K562 (cell line): Measurements from ENCODE around the gene RAB4B. TPM values are rescaled to one million over a fixed set of nuclear protein-coding genes. Genes with fewer than 3 reads are reported as not detected.

Experiments
- ADNP ChIP-seq: fragments of 200-800 bp; sonication (Bioruptor generic); IDR thresholded peaks from 2 replicates; pipeline ENCODE4 v1.6.1; 2016; ENCODE audit warnings: missing genetic modification characterization, missing compliant biosample characterization
- BRD9 ChIP-seq: fragments of 450-650 bp; IDR thresholded peaks from 2 replicates; pipeline ENCODE4 v1.6.1; 2018; ENCODE audit warnings: low read depth; ENCODE audit not compliant: partially characterized antibody
- EP400 ChIP-seq: fragments of 450-650 bp; IDR thresholded peaks from 2 replicates; pipeline ENCODE4 v1.6.1; 2017; ENCODE audit warnings: antibody characterized with exemption, mild to moderate bottlenecking, moderate library complexity
- KLF10 ChIP-seq: fragments of 250-450 bp; sonication (Bioruptor Pico); IDR thresholded peaks from 2 replicates; pipeline ENCODE4 v1.6.1; 2021; ENCODE audit warnings: matching md5 sums
- MNT ChIP-seq, 2 experiments: fragments of 450-650 bp; conservative IDR thresholded peaks; 2 replicates each; pipeline ENCODE4 v1.6.1; 2017; ENCODE audit warnings: mild to moderate bottlenecking in 2 of 2, moderate library complexity in 2 of 2
- NR3C1 ChIP-seq: sonication (generic); formaldehyde crosslinking; IDR thresholded peaks from 2 replicates; pipeline ENCODE4 v1.8.1; 2022; ENCODE audit warnings: missing genetic modification reagents
- PHF8 ChIP-seq: fragments of 200-600 bp; sonication (generic); IDR thresholded peaks from 2 replicates; pipeline ENCODE4 v1.6.1; 2012; ENCODE audit warnings: mixed run types, mild to moderate bottlenecking, inconsistent platforms, low read length, moderate library complexity, borderline replicate concordance
- PREB ChIP-seq: sonication (generic); formaldehyde crosslinking; IDR thresholded peaks from 2 replicates; pipeline ENCODE4 v1.8.1; 2023; ENCODE audit warnings: mild to moderate bottlenecking, missing genetic modification reagents
- PTBP1 ChIP-seq: fragments of 200-400 bp; formaldehyde crosslinking; IDR thresholded peaks from 2 replicates; pipeline ENCODE4 v1.6.1; 2017; ENCODE audit warnings: low read depth, low read length
- RNF2 ChIP-seq: sonication (generic); IDR thresholded peaks from 2 replicates; pipeline ENCODE4 v1.6.1; 2016
- SMARCA5 ChIP-seq: fragments of 450-650 bp; IDR thresholded peaks from 2 replicates; pipeline ENCODE4 v1.6.1; 2016
- TFAP4 ChIP-seq: sonication (generic); formaldehyde crosslinking; IDR thresholded peaks from 2 replicates; pipeline ENCODE4 v1.8.0; 2022; ENCODE audit warnings: missing genetic modification reagents, mild to moderate bottlenecking, moderate library complexity, borderline replicate concordance
- VEZF1 ChIP-seq: fragments of 200-800 bp; sonication (Bioruptor generic); IDR thresholded peaks from 2 replicates; pipeline ENCODE4 v1.6.1; 2017; ENCODE audit warnings: missing genetic modification characterization, missing compliant biosample characterization
- ZNF224 ChIP-seq: sonication (generic); formaldehyde crosslinking; IDR thresholded peaks from 2 replicates; pipeline ENCODE4 v1.8.0; 2022; ENCODE audit warnings: mild to moderate bottlenecking, missing genetic modification reagents
- ZNF395 ChIP-seq: fragments of 200-800 bp; sonication (Bioruptor generic); IDR thresholded peaks from 2 replicates; pipeline ENCODE4 v1.6.1; 2017; ENCODE audit warnings: missing genetic modification characterization, missing compliant biosample characterization
- polyA plus RNA-seq, 8 experiments: library from polyadenylated mRNA; depleted of rRNA in 4 of 8; stranded (reverse) in 5 of 8; unstranded in 3 of 8; fragments of >200 nt; fragmentation: Nextera tagmentation in 2 of 8; fragmentation: Illumina TruSeq in 1 of 8; extraction: Ambion mirVana in 2 of 8; extraction: Trizol in 1 of 8; gene quantifications; 2 replicates each; pipeline versions ENCODE4 v1.2.1 to v1.2.3, GENCODE V29; 2011 to 2014; ENCODE audit warnings: inconsistent platforms in 1 of 8, missing spikeins in 1 of 8
- total RNA-seq, 7 experiments: library from RNA; depleted of rRNA in 6 of 7; stranded (reverse); fragments of >200 nt in 6 of 7; fragmentation: Illumina TruSeq in 2 of 7; extraction: Trizol in 2 of 7; gene quantifications; 2 replicates each; pipeline versions ENCODE4 v1.2.1 to v1.2.3, GENCODE V29; 2011 to 2021; ENCODE audit warnings: low replicate concordance in 1 of 7

The RAB4B gene
- total and polyA plus RNA-seq, 9 of the 15 experiments (the other 6 are each of a cell fraction or from before 2014, with no cell fraction given), result 0.28 to 20.4 (median 9.0) TPM

GRCh38 chr19:40831502-40832430 is 53.7 kb downstream of the RAB4B start (continued):
- TF ChIP-seq MNT (conservative IDR thresholded peaks at IDR 0.05) (0 out of 4 replicates have a peak, but pooled peaks of 1 of the 2 experiments have one; percentile 13), PTBP1 (no peak), NR3C1 (no peak), SMARCA5 (peak; percentile 45; the same call in 1 of the 2 replicates), KLF10 (CRISPR knock-in tag) (no peak), EP400 (no peak), PREB (no peak), PHF8 (no peak), ADNP (tag) (peak; percentile 68; the same call in 1 of the 2 replicates), TFAP4 (CRISPR knock-in tag) (no peak), BRD9 (no peak), RNF2 (no peak), ZNF224 (CRISPR knock-in tag) (no peak), ZNF395 (CRISPR knock-in tag) (peak; percentile 58; the same call in 1 of the 2 replicates), VEZF1 (CRISPR knock-in tag) (peak; percentile 20; the same call in 1 of the 2 replicates)
